Prostate gland (tissue), 2 donors: Measurements from ENCODE around the gene STEAP1.

Experiments used
- POLR2A ChIP-seq: fragments of 450-650 bp; IDR thresholded peaks from one replicate; pipeline ENCODE4 v1.6.1; 2016; ENCODE audit warnings: antibody characterized with exemption, mild to moderate bottlenecking
- TF ChIP-seq, protein P1 (sequence below), 4 experiments: fragments of 200-600 bp in 2 of 4; fragments of 450-650 bp in 2 of 4; sonication (generic) in 2 of 4; IDR thresholded peaks; 1 replicate in 3 of 4; 2 replicates in 1 of 4; pipeline ENCODE4 v1.5.1; 2016 to 2019; ENCODE audit warnings: antibody characterized with exemption in 4 of 4, mild to moderate bottlenecking in 2 of 4, moderate library complexity in 2 of 4

DNA sequence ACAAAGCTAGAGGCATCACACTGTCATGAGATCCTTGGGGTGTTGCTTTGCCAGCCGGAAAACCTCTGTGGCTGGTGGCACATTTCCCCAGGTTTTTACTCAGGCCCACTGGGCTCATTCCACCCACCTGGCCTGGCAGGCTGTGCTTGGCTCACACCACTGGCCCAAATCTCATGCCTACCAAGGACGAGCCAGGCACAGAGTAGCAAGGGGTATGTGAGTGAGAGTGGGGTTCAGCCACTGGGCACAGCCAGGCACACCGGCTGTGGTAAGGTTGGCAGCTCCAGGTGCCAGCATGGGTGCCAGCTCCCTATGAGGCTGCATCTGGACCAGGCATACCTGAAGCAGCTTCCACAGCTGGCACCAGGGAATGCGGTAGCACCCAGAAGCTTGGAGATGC lies 21.4 kb downstream of the STEAP1 start:
- TF ChIP-seq, protein P1, sequence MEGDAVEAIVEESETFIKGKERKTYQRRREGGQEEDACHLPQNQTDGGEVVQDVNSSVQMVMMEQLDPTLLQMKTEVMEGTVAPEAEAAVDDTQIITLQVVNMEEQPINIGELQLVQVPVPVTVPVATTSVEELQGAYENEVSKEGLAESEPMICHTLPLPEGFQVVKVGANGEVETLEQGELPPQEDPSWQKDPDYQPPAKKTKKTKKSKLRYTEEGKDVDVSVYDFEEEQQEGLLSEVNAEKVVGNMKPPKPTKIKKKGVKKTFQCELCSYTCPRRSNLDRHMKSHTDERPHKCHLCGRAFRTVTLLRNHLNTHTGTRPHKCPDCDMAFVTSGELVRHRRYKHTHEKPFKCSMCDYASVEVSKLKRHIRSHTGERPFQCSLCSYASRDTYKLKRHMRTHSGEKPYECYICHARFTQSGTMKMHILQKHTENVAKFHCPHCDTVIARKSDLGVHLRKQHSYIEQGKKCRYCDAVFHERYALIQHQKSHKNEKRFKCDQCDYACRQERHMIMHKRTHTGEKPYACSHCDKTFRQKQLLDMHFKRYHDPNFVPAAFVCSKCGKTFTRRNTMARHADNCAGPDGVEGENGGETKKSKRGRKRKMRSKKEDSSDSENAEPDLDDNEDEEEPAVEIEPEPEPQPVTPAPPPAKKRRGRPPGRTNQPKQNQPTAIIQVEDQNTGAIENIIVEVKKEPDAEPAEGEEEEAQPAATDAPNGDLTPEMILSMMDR (IDR thresholded peaks at IDR 0.05), result no peak
- TF ChIP-seq POLR2A, result no peak
